Measurements from ENCODE around the gene AURKB.

AURKB gene

GRCh38 chr17:8185582-8186445 is 24.6 kb downstream of the AURKB start:
- POLR2A ChIA-PET (ENCODE audit: low non-redundant PET) = no interaction called here
- TF ChIP-seq CTCF (conservative IDR thresholded peaks at IDR 0.05; ENCODE audit: low read depth) = no peak
- CTCF ChIA-PET = interaction anchor here (0.6 to 1.0 kb wide), 4 partner anchors 9 to 65 kb away, joined by 3 to 5 read pairs (median 3); no protein-coding TSS in a partner anchor
- peak; percentile 59 for DNase-seq (ENCODE audit: low spot score)
- H3K27ac ChIP-seq = peak overlapping the region; percentile 97

- TF ChIP-seq CTCF (conservative IDR thresholded peaks at IDR 0.05; ENCODE audit: low read depth) = no peak
- CTCF ChIA-PET = interaction anchor here (1.2 to 1.4 kb wide), 2 partner anchors 9 to 38 kb away, joined by 3 read pairs; no protein-coding TSS in a partner anchor
- H3K27ac ChIP-seq = peak overlapping the region; percentile 87
- POLR2A ChIA-PET (ENCODE audit: low non-redundant PET) = no interaction called here
- DNase-seq (ENCODE audit: low spot score) = no peak
These were observed 33.2 kb downstream of the AURKB start for GRCh38 chr17:8176998-8177731.

- TF ChIP-seq CTCF (conservative IDR thresholded peaks at IDR 0.05; ENCODE audit: low read depth) = no peak; the same call in 1 of the 2 replicates
- ChIA-PET POLR2A (ENCODE audit: low non-redundant PET) (no interaction called here), CTCF (interaction anchor here (0.5 to 1.4 kb wide), 3 partner anchors 10 to 37 kb away, joined by 3 read pairs; no protein-coding TSS in a partner anchor)
- H3K27ac ChIP-seq = peak within 1 kb of the TSS; percentile 87
- peak; percentile 76 for DNase-seq (ENCODE audit: low spot score)
These were observed 34.0 kb downstream of the AURKB start, which contains the start of gene TMEM107 for GRCh38 chr17:8176197-8176940. Gene TMEM107, minus strand, starts transcription at chr17:8176380. Its CDS starts 94 bp downstream, at chr17:8176286.

- no peak for TF ChIP-seq CTCF (conservative IDR thresholded peaks at IDR 0.05; ENCODE audit: low read depth)
- H3K27ac ChIP-seq = peak overlapping the region; percentile 87
- DNase-seq (ENCODE audit: low spot score) = no peak
- ChIA-PET POLR2A (ENCODE audit: low non-redundant PET) (no interaction called here), CTCF (interaction anchor here (1.4 kb wide), 1 partner anchor 37 kb away, joined by 3 read pairs; no protein-coding TSS in a partner anchor)
These were observed 34.6 kb downstream of the AURKB start for GRCh38 chr17:8175795-8176196.

- ChIA-PET POLR2A (ENCODE audit: low non-redundant PET) (interaction anchor here (0.5 to 1.2 kb wide), 3 partner anchors 17 to 73 kb away, joined by 4 to 5 read pairs (median 5); no protein-coding TSS in a partner anchor), CTCF (interaction anchor here (0.6 kb wide), 1 partner anchor 10 kb away, joined by 3 read pairs; no protein-coding TSS in a partner anchor)
- no peak for DNase-seq (ENCODE audit: low spot score)
- H3K27ac ChIP-seq = peak overlapping the region; percentile 87
- TF ChIP-seq CTCF (conservative IDR thresholded peaks at IDR 0.05; ENCODE audit: low read depth) = no peak
These were observed 36.5 kb downstream of the AURKB start for GRCh38 chr17:8173871-8174322.

Data from RWPE1 (cell line).